ENCODE data around the gene BBIP1.
"Not testable (repeated sequence)": the region's sequence is repeated elsewhere in the genome, so short reads cannot be mapped to it uniquely, and the experiment has no call there.

The BBIP1 gene

DNA sequence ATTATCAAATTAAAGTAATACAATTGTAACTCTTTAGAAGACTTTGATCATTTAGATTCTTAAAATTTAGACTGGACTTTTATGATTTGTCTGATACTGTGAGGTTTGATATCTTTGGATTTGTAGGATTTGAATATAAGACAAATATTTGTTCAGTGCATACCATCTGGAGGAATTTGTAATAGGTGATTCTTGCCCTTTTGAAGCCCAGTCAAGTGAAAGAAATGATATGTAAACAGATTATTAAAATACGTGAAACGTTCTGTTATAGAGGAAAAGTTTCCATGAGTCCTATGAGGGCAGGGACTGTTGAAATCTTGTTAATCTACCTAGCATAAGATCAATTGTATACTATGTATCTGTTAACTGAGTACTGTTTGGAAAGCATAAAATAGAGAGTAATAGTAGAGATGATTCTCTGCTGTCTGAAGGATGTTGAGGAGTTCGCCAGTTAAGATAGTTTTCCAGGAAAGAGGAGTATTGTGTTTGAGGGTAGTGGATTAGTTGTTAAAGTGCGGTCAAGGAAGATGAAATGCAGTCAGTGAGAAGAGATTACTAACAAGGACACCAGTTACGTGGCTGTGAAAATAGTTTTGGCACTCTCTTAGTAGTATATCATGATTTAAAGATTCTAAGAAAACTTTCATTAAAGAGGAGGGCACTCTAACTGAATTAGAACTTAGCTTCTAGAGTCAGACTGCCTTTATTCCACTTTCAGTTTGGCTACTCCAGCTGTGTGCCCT, 32.9 kb downstream of the BBIP1 start:
- DNase-seq (ENCODE audit: low read depth in 1 of 2, low spot score in 1 of 2) = no peak

DNA sequence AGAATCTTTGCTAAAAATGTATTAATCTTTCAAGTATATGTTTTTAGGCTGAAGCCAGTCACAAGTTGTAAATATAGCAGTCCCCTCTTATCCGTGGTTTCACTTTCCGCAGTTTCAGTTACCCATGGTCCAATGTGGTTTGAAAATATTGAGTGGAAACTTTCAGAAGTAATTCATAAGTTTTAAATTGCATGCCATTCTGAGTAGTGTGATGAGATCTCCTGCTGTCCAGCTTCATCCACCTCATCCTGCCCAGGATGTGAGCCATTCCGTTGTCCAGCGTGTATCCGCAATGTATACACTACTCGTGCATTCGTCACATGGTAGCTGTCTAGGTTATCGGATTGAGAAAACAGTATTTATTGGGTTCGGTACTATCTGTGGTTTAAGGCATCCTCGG, 35.1 kb downstream of the BBIP1 start:
- no peak for DNase-seq (ENCODE audit: low read depth in 1 of 2, low spot score in 1 of 2)

DNA sequence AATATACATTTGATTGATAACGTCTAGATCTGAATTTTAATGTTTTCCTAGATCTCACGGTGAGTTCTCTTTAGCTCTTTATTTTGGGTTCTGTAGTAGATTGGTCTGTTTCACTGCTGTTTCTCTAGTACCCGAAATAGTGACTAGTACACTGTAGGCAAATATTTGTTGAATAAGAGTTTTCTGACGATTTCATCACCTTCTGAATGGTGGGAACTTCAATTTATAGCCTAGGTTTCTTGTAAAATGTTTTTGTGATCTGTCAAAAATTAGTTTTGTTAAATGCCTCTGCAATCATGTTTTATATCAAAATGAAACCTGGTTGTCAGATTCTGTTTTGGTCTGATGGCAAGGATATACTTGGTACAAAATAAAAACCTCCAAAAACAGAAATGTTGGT, 37.1 kb downstream of the BBIP1 start:
- DNase-seq (ENCODE audit: low read depth in 1 of 2, low spot score in 1 of 2) = no peak

DNA sequence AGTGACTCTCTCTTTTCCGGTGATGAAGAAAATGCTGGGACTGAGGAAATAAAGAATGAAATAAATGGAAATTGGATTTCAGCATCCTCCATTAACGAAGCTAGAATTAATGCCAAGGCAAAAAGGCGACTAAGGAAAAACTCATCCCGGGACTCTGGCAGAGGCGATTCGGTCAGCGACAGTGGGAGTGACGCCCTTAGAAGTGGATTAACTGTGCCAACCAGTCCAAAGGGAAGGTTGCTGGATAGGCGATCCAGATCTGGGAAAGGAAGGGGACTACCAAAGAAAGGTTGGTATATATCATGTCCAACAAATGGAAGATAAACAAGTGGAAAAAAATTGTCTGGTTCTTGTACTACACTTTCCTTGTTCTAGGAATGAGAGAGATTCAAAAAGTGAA, 37.7 kb downstream of the BBIP1 start:
- DNase-seq (ENCODE audit: low read depth in 1 of 2, low spot score in 1 of 2) = no peak

DNA sequence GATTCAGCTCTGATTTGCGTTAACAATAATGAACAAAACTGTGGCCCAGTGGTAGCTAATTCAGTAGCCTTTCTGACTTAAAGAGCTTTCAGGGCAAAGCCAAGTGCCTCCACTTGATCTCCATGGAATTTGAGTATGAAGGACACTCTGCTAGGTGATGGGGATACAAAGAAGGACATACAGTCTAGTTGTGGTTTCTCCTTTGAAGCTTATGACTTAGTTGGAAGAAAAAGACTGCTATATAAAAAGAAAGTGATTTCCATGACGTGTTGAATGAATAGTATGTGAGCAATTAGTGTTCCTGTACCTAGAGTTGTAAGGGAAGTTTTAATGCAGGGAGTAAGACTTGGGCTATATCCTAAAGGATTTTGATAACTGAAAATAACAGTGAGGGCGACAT, 39.0 kb downstream of the BBIP1 start:
- no peak for DNase-seq (ENCODE audit: low read depth in 1 of 2, low spot score in 1 of 2)

DNA sequence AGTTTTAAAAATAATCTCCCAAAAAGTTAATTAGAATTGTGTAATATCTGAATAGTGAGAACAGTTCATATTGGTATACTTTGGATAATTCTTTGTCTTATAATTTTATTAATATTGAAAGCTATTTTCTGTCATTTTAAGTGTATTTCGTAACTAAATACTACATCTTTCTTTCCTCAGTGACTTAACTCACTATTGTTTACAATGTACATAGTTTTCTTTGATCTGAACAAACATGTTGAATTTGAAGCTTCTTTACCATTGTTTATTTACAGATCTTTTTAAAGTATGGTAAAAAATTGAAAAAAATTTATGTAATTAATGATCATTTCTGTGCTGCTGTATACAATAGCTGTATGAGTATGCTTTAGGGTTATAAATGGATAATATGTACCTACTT, 42.2 kb downstream of the BBIP1 start:
- DNase-seq (ENCODE audit: low read depth in 1 of 2, low spot score in 1 of 2) = no peak

DNA sequence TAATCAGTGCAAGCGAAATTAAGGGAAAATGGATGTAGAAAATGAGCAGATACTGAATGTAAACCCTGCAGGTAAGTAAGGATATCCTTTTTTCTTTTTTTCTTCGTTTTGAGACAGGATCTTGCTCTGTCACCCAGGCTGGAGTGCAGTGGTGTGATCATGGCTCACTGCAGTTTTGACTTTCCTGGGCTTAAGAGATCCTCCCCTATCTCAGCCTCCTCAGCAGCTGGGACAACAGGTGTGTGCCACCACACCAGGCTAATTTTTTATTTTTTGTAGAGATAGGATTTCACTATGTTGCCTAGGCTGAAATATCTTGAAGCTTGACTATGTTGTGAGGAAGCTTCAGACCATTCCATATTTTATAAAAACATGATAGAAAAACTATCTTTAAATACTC, 43.0 kb downstream of the BBIP1 start:
- DNase-seq (ENCODE audit: low read depth in 1 of 2, low spot score in 1 of 2) = no peak

DNA sequence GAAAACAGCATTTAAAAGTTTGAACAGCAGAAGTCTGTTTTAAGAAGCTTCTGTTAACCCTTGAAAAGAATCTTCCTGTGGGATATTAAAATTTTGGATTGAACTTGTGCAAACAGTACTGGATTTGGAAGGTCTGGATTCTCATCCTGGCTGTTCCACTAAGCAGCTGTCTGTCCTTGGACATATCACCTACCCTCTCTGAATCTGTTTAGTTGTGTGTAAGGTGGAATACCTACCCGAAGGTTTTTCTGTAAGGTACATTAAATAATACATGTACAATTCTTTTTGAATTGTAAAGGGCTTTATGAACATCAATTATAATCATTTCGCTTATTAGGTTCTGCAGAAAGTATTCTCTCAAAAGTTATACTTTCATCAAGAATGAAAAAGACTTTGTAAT, 45.0 kb downstream of the BBIP1 start:
- no peak for DNase-seq (ENCODE audit: low read depth in 1 of 2, low spot score in 1 of 2)

DNA sequence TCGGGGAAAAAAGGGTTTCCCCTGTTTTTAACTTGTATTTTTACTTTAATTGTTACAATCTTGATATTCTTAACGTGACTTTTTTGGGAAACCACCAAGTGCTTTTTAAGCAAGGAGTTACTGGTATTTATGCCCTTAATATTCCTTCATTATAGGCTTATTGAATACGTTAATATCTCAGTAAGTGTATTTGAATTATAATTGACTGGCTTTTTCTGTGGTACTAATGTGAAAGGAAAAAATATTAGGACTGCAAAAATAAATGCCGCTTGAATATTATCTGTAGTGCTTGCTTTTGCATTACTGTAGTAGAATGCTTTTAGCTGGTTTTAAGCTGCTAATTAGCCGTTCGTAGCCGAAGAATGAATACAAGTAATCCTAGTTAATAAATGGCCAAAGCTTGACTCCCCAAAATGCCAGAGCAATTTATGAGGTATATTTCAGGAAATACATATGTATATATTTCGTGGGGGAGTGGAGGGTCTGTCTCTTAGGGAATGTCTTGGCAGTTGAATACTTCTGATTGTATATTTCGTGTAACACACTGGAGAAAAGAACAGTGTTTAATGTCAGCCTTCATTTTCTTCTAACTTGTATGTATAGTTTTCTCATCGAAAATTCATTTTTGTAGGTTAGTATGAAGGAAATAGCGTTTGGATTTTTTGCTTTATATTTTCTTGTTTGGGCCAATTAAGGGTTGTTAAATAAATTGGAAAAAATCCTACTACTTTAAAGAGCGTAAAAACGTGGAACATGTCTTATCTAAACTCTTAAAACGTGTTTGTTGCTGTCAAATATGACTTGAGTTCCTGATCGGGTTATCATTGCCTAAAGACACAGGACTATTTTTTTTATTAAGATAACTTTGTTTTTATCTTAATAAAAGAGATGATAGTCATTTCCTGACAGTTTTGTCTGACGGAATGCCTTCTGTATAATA, 45.7 kb downstream of the BBIP1 start:
- no peak for DNase-seq (ENCODE audit: low read depth in 1 of 2, low spot score in 1 of 2)

DNA sequence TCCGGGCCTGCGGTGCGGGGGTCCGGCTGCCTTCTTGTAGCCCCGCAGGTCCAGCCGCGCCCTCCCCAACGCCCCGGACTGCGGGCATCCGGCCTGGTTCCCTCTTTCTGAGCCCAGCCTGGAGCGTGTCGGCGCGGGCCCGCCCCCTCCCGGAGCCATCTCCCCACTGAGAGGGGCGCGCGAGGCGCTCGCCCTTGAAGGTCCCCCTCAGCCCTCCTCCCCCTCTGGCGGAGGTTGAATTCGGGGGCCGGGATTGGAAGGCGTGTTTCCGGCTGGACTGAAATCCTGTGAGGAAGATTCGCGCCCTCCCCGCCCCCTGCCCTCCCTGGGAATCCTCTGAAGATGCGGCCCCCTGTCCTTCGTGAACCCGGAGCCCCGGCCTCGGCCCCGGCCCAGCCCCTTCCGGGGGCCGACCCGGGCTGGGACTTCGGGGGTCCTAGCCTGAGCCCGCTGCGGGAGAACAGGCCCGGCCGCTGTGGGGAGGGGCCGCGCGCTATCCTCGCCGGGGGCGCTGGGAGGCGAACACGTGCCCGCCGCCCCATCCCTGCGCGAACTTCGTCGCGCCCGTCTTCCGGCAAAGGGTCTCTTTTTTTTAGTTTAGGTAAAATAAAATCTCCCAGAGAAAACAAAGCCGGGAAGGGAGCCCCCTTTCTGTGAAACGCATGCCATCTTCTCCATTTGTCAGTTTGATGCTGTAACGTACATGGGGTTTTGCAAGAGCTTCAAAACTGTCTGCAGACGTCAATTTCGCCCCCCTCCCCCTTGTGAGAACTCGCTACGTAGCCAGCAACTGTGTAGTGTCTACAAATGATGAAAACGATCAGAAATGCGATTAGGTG, 46.6 kb downstream of the BBIP1 start:
- peak; percentile 55 to 69 for DNase-seq (ENCODE audit: low read depth in 1 of 2, low spot score in 1 of 2)

DNA sequence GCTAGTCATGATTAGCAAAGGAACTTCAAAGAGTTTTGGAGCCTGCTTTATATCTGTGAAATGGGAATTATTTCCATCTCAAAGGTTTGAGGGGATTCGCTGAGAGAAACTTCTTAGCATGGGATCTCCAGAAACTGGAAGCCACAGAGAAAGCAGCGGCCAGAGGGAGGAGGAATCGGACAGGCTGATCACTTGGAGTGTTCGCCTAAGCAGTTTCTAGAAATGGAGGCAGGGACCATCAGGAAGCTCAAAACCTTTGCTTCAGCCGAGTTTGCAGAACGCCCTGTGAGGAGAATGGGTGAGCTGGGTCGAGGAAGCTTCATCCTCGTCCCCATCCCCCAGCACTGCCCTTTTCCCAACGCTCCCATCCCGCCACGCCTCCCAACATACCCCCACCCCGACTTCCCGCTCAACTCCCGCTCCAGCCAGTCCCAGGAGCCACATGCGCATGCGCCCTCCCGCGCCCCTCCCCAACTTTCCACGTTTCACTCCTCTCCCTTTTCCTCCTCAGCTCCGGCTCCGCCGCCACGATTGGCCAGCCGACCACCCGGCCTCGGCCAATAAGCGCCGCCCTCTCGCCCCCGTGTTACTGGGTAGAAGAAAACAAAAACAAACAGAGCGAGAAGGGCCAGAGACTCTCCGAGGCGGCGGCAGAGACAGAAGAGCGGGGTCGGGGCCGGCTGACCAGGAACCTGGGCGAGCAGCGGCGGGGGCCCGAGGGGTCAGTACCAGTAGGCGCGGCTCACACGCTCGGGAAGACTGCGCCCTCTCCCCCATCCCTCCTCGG, 47.5 kb downstream of the BBIP1 start, which contains the start of gene PDCD4:
Gene PDCD4 (plus strand): TSS at position 631 of the 787 bp plus-strand sequence. CDS start 4,100 bp downstream, outside the sequence.
- peak; percentile 86 to 94 for DNase-seq (ENCODE audit: low read depth in 1 of 2, low spot score in 1 of 2)

DNA sequence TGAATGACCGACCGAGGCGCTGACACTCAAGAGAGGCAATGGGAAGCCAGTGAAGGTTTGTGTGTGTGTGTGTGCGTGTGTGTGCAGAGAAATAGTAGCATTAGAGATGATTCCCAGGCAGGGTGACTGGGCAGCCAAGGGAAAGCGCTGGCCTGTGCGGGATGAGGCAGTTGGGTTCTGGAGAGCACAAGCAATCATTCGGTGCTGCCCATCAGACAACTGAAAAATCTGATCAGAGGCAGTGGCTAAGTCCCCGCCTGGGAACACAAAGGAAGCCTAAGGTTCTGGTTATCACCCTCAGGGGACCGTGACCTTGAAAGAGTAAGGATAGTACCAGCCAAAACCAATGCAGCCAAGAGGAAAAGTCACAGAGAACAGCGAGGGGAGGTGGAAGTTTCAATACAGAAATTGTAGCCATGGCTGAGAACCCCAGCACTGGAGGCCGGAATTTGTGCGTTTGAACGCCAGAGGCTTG, 48.1 kb downstream of the BBIP1 start:
- DNase-seq (ENCODE audit: low read depth in 1 of 2, low spot score in 1 of 2) = no peak

DNA sequence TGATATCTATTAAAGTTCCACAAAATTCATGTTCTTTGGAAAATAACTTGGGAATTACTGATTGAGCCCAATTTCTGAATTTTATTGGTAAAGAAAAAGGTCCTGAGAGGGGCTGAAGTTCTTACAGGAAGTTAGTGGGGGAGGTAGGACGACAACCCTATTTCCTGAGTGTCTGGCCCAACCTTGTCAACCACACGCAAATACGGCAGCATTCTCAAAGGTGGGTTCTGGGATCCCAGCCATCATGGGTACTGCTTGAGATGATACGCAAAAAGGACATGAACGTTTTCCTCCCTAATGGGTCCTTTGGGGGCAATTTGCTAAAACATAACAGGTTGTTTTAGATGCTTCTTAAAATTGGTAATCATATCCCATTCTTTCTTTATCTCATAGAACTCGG, 50.0 kb downstream of the BBIP1 start:
- DNase-seq (ENCODE audit: low read depth in 1 of 2, low spot score in 1 of 2) = no peak

DNA sequence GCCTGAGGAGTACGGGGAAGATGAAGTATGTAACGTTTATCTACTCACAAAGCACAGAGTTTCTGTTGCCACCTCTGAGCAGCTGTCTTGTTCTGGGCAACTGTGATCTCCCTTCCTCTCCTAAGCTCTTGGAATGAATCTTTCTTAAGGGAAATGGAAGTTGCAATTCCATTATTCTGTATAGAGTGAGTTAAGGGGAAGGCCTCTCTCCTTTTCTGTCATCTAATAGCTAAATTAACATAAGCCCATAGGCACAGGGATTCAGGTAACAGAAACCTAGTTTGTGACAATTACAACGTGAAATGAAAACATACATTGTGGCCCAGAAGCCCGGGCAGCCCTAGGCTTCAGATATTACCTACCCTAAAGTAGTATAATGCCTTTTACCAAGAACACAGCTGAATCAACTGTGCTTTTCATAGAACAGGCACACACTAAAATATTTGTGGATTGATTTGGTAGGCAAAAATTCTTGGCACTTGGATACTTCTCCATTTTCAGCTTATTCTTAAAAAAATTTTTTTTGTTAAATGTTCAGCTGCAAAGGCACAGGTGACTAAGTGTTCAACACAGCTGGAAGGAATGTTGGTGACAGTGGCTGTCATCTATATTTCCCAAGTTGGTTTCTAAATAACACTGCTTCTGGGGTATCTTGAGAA, 51.0 kb downstream of the BBIP1 start:
- DNase-seq (ENCODE audit: low read depth in 1 of 2, low spot score in 1 of 2) = no peak

DNA sequence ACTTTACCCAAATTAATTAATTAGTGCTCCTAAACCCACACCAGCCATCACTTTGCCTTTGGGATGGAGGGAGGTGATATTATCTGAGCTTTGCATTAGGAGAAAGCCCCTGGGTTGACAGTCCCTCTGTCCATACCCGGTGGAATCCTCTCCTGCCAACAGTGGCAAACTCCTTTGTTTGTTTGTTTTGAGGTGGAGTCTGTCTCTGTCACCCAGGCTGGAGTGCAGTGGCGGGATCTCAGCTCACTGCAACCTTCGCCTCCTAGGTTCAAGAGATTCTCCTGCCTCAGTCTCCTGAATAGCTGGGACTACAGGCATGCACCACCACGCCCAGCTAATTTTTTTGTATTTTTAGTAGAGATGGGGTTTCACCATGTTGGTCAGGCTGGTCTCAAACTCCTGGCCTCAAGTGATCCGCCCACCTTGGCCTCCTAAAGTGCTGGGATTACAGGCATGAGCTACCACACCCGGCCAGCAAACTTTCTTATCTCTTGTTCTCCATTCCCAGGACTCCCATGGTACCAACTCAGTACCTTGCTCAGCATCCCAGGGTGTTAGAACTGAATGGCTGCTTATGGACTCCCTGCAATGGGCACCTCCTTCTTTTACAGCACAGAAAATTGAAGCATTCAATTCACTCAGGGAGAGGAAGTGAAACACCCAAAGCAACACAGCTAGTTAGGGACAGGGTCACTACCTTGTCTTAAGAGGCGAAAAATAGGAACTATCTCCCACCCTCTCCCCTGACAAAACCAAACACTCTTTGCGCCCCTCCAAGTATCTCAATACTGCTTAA, 51.8 kb downstream of the BBIP1 start:
- not testable (repeated sequence) for DNase-seq (ENCODE audit: low read depth in 1 of 2, low spot score in 1 of 2)

DNA sequence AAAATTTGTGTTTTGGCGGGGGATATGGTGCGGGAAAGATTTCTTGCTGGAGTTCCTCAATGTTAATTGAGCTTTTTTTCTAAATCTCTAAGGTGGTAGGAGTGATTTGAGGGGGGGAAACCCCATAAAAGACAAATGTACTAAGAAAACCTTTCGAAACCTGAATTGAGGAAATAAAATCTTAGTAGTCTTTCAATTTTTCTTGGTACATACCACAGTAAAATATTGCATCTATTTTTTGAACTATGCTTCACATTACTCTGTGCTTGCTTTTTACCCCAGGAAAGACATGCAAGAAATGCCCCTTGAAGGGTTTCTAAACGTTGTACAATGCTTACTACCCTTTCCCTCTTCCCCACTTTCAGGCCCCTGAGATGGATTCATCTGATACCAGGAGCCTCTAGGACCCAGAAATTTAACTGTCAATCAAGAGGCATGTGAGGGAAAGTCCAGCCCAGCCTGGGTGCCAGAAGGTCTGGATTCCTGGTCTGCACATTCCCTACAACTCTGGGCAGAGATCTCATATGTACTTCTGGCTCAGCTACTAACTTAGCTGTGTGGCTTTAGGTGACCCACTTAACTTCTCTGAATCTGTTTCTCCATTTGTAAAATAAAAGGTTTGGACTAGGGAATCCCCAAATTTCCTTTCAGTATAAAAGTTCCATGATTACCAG, 53.0 kb downstream of the BBIP1 start:
- DNase-seq (ENCODE audit: low read depth in 1 of 2, low spot score in 1 of 2) = no peak

DNA sequence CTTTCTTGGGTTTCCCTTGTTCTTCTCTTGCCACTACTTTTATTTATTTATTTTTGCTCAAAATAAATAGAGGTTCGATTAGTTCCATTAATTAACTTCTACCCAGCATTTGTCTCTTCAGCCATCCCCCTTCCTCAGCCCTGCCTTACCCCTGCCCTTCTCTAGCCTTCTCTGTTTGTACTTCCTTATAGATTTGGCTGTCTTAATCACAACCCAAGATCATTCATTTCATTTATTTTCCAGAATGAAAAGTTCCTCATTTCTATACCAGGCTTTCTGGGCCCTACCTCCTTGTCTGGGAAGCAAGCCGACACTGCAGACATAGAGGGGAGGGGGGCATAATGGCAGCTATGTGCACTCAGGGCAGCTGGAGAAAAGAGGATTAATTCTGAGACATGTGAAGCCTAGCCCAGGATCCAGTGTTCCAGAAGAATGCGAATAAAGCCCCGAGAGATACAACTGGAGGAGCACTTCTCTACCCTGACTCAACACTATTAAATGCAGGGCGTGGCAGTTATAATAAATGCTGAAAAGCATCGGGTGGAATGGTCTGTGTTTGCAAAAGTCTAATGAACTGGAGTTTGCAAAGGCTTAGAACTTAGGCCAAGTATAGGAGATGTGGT, 53.7 kb downstream of the BBIP1 start:
- no peak for DNase-seq (ENCODE audit: low read depth in 1 of 2, low spot score in 1 of 2)

DNA sequence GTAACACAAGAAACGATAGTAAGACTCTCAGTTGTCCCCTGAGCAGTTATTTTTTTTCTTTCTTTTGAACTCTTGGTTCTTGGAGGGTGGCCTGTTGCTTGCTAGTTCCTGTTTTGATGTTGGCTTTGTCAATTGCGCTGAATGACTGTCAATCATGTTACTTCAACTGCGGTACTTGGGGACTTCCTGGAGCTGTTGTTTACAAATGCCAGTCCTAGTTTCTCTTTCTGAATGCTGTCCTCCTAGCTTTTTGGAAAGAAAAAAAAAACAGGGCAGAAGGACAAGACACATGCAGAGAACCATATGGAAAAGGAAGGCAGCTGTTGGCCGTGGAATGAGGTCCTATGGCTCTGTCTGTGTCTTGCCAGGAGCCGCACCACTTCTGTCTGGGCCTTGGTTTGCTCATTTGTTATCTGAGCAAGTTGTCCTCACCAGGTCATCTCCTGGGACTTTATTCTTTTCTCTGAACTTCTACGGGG, 54.3 kb downstream of the BBIP1 start:
- DNase-seq (ENCODE audit: low read depth in 1 of 2, low spot score in 1 of 2) = peak in 1 of 2 donors; percentile 36
